Activated T-cell treated with anti-CD3 and anti-CD28 coated beads for 1 hour (primary cell): ENCODE results near the gene COQ8B.
"Not testable (repeated sequence)": the region's sequence is repeated elsewhere in the genome, so short reads cannot be mapped to it uniquely, and the experiment has no call there.

Source experiments
- DNase-seq: peaks from one replicate; pipeline ENCODE4 v3.0.0-alpha.2; 2020; ENCODE audit warnings: low read depth

The COQ8B gene

GRCh38 chr19:40666803-40667438 is 49.8 kb downstream of the COQ8B start:
- DNase-seq: no peak

GRCh38 chr19:40663695-40664692 is 52.7 kb downstream of the COQ8B start:
- no peak for DNase-seq

GRCh38 chr19:40662925-40663694 is 53.6 kb downstream of the COQ8B start:
- peak; percentile 95 for DNase-seq

- no peak for DNase-seq
Observed at GRCh38 chr19:40661616-40662015, 55.1 kb downstream of the COQ8B start.

- DNase-seq: no peak
Observed at GRCh38 chr19:40659566-40659965, 57.1 kb downstream of the COQ8B start.

GRCh38 chr19:40659116-40659515 is 57.6 kb downstream of the COQ8B start:
- no peak for DNase-seq

- no peak for DNase-seq
Observed at GRCh38 chr19:40658031-40658430, 58.7 kb downstream of the COQ8B start.

- DNase-seq: not testable (repeated sequence)
Observed at GRCh38 chr19:40655684-40656083, 61.0 kb downstream of the COQ8B start.

GRCh38 chr19:40652303-40652702 is 64.4 kb downstream of the COQ8B start:
- DNase-seq: not testable (repeated sequence)

GRCh38 chr19:40650749-40651305 is 65.9 kb downstream of the COQ8B start:
- no peak for DNase-seq

GRCh38 chr19:40649903-40650675 is 66.6 kb downstream of the COQ8B start:
- not testable (repeated sequence) for DNase-seq

GRCh38 chr19:40646743-40647254 is 69.9 kb downstream of the COQ8B start:
- no peak for DNase-seq

- DNase-seq: no peak
Observed at GRCh38 chr19:40642757-40643305, 73.9 kb downstream of the COQ8B start.

- no peak for DNase-seq
Observed at GRCh38 chr19:40642051-40642706, 74.5 kb downstream of the COQ8B start.
